K562 (cell line): ENCODE data around the gene COL1A1. TPM values are rescaled to one million over a fixed set of nuclear protein-coding genes. Genes with fewer than 3 reads are reported as not detected.

Experiments used
- ADNP ChIP-seq: fragments of 200-800 bp; sonication (Bioruptor generic); IDR thresholded peaks from 2 replicates; pipeline ENCODE4 v1.6.1; 2016; ENCODE audit warnings: missing genetic modification characterization, missing compliant biosample characterization
- CREB1 ChIP-seq, 2 experiments: sonication (generic) in 1 of 2; formaldehyde crosslinking in 1 of 2; IDR thresholded peaks; 2 replicates each; pipeline versions ENCODE4 v1.6.1 to v1.8.0; 2012 to 2022; ENCODE audit warnings: inconsistent platforms in 1 of 2, mild to moderate bottlenecking in 1 of 2, missing genetic modification reagents in 1 of 2, moderate library complexity in 1 of 2
- FOXK2 ChIP-seq, 2 experiments: fragments of 450-650 bp; IDR thresholded peaks in 1 of 2; conservative IDR thresholded peaks in 1 of 2; 2 replicates each; pipeline ENCODE4 v1.6.1; 2016; ENCODE audit warnings: low read depth in 2 of 2, mild to moderate bottlenecking in 1 of 2
- GATAD2A ChIP-seq: fragments of 450-650 bp; IDR thresholded peaks from 2 replicates; pipeline ENCODE4 v1.6.1; 2017
- HNRNPK ChIP-seq: fragments of 200-400 bp; formaldehyde crosslinking; IDR thresholded peaks from one replicate; pipeline ENCODE4 v1.6.1; 2018; ENCODE audit warnings: mild to moderate bottlenecking, low read depth, low read length; ENCODE audit not compliant: poor library complexity, severe bottlenecking
- JUN ChIP-seq, 2 experiments: sonication (generic) in 1 of 2; formaldehyde crosslinking in 1 of 2; IDR thresholded peaks; 2 replicates each; pipeline versions ENCODE4 v1.6.1 to v1.8.0; 2012 to 2022; ENCODE audit warnings: borderline replicate concordance in 2 of 2, mild to moderate bottlenecking in 2 of 2, improper control_type of control experiment in 1 of 2, low read depth in 1 of 2, low read length in 1 of 2, missing genetic modification reagents in 1 of 2
- JUNB ChIP-seq: fragments of 450-650 bp; formaldehyde crosslinking; conservative IDR thresholded peaks from 2 replicates; pipeline ENCODE4 v1.4.0; 2020; ENCODE audit warnings: mild to moderate bottlenecking
- JUND ChIP-seq, 2 experiments: IDR thresholded peaks; 2 replicates in 1 of 2; 3 replicates in 1 of 2; pipeline ENCODE4 v1.6.1; 2011; ENCODE audit warnings: borderline replicate concordance in 2 of 2, low read depth in 2 of 2, low read length in 2 of 2, improper control_type of control experiment in 1 of 2, missing biosample characterization in 1 of 2, missing genetic modification characterization in 1 of 2, missing genetic modification reagents in 1 of 2
- MED1 ChIP-seq: sonication (generic); formaldehyde crosslinking; IDR thresholded peaks from 2 replicates; pipeline ENCODE4 v1.8.1; 2023; ENCODE audit warnings: missing genetic modification reagents, borderline replicate concordance
- NR1H2 ChIP-seq: sonication (generic); formaldehyde crosslinking; IDR thresholded peaks from 2 replicates; pipeline ENCODE4 v1.4.0; 2020; ENCODE audit warnings: mild to moderate bottlenecking, missing genetic modification reagents
- NR3C1 ChIP-seq: sonication (generic); formaldehyde crosslinking; IDR thresholded peaks from 2 replicates; pipeline ENCODE4 v1.8.1; 2022; ENCODE audit warnings: missing genetic modification reagents
- PHTF2 ChIP-seq: fragments of 250-450 bp; sonication (Bioruptor Pico); IDR thresholded peaks from 2 replicates; pipeline ENCODE4 v1.5.0; 2021; ENCODE audit warnings: mild to moderate bottlenecking
- SRSF1 ChIP-seq: fragments of 200-400 bp; formaldehyde crosslinking; IDR thresholded peaks from 2 replicates; pipeline ENCODE4 v1.6.1; 2017; ENCODE audit warnings: mild to moderate bottlenecking, low read depth, low read length, moderate library complexity
- TCF3 ChIP-seq: sonication (generic); formaldehyde crosslinking; IDR thresholded peaks from 2 replicates; pipeline ENCODE4 v1.4.0; 2020; ENCODE audit warnings: mild to moderate bottlenecking, missing genetic modification reagents
- TEAD1 ChIP-seq, 2 experiments: fragments of 450-650 bp in 1 of 2; sonication (generic) in 1 of 2; formaldehyde crosslinking; IDR thresholded peaks; 2 replicates each; pipeline versions ENCODE4 v1.4.0 to v1.8.0; 2020 to 2022; ENCODE audit warnings: mild to moderate bottlenecking in 2 of 2, missing genetic modification reagents in 1 of 2
- TEAD4 ChIP-seq, 2 experiments: sonication (generic) in 1 of 2; formaldehyde crosslinking in 1 of 2; IDR thresholded peaks; 2 replicates each; pipeline versions ENCODE4 v1.6.1 to v1.8.0; 2012 to 2022; ENCODE audit warnings: borderline replicate concordance in 1 of 2, inconsistent platforms in 1 of 2, low read length in 1 of 2, mild to moderate bottlenecking in 1 of 2, missing genetic modification reagents in 1 of 2
- ZC3H11A ChIP-seq: IDR thresholded peaks from 2 replicates; pipeline ENCODE4 v1.6.1; 2012; ENCODE audit warnings: low read depth, low read length, improper control_type of control experiment
- polyA plus RNA-seq, 8 experiments: library from polyadenylated mRNA; depleted of rRNA in 4 of 8; stranded (reverse) in 5 of 8; unstranded in 3 of 8; fragments of >200 nt; fragmentation: Nextera tagmentation in 2 of 8; fragmentation: Illumina TruSeq in 1 of 8; extraction: Ambion mirVana in 2 of 8; extraction: Trizol in 1 of 8; gene quantifications; 2 replicates each; pipeline versions ENCODE4 v1.2.1 to v1.2.3, GENCODE V29; 2011 to 2014; ENCODE audit warnings: inconsistent platforms in 1 of 8, missing spikeins in 1 of 8
- total RNA-seq, 7 experiments: library from RNA; depleted of rRNA in 6 of 7; stranded (reverse); fragments of >200 nt in 6 of 7; fragmentation: Illumina TruSeq in 2 of 7; extraction: Trizol in 2 of 7; gene quantifications; 2 replicates each; pipeline versions ENCODE4 v1.2.1 to v1.2.3, GENCODE V29; 2011 to 2021; ENCODE audit warnings: low replicate concordance in 1 of 7
- TF ChIP-seq, protein P1 (sequence below), 2 experiments: fragments of 450-650 bp; IDR thresholded peaks; 2 replicates each; pipeline ENCODE4 v1.6.1; 2016
- TF ChIP-seq, protein P2 (sequence below): fragments of 250-450 bp; sonication (Bioruptor Pico); IDR thresholded peaks from 2 replicates; pipeline ENCODE4 v1.5.1; 2021; ENCODE audit warnings: mild to moderate bottlenecking
- TF ChIP-seq, protein P3 (sequence below): sonication (generic); formaldehyde crosslinking; IDR thresholded peaks from 2 replicates; pipeline ENCODE4 v1.8.0; 2022; ENCODE audit warnings: missing genetic modification reagents, mild to moderate bottlenecking, moderate library complexity, borderline replicate concordance

The COL1A1 gene
- total and polyA plus RNA-seq, 9 of the 15 experiments (the other 6 are each of a cell fraction or from before 2014, with no cell fraction given) = 0.04 to 3.4 (median 0.18) TPM

DNA sequence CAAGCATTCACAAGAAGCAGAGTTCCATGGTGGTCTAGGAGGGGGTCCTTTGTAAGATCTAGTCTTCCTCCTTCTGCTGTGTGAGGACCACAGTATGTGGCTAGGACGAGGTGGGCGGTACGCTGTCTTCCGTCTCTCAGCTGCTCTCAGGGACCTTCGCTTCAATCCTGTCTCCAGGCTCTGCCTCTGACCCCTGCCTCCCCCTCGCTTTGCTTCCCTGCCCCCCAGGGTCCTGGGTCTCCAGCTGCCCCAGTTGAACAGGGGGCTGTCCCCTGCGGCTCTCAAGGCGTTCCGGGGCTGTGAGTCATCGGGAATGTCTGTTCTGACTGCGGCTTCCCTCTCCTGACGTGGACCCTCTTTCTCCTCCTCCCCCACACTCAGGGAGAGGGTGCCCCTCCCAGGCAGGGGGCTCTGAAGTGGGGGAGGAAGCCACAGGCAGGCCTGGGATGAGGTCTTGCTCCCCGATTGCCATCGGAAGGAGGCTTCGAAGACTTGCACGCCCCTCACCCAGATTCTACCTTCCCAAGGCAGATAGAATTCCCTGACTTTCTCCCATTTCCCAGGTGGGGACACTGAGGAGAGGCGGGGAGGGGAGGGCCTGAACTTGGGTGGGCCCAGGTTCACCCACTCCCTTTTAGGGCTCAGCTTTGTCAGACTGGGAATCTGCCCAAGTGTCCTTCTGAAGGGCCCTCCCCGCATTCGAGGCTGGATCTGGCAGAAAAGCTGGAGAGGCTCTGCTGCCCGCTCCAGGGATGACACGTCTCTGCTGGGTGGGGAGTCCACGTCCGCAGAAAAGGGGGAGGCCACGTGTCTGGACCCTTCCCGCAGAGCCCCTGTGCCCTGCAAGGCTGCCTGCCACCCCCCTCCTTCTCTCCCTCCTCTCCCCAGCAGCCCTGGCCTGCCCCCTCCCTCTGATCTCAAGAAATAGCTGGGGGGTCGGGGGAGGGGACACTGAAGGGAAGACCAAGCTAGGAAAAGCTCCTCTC, 9.1 kb upstream of the COL1A1 start (continued):
- TF ChIP-seq ADNP (tag) (no peak), TEAD4 (IDR thresholded peaks at IDR 0.05; ENCODE audit: low read length) (peak; percentile 9; the same call in 1 of the 2 replicates), TEAD4 (CRISPR knock-in tag; IDR thresholded peaks at IDR 0.05; ENCODE audit: borderline replicate concordance) (no peak), CREB1 (IDR thresholded peaks at IDR 0.05) (no peak), CREB1 (CRISPR knock-in tag; IDR thresholded peaks at IDR 0.05) (peak; percentile 35; the same call in 1 of the 2 replicates), NR1H2 (no peak), HNRNPK (no peak), TCF3 (0 out of 2 replicates have a peak, but pooled peaks have one; percentile 10), JUND (IDR thresholded peaks at IDR 0.05; ENCODE audit: borderline replicate concordance, low read depth, low read length) (peak; percentile 87), JUND (tag; IDR thresholded peaks at IDR 0.05; ENCODE audit: borderline replicate concordance, low read depth, low read length) (peak; percentile 53; the same call in 1 of the 3 replicates), JUNB (CRISPR knock-in tag) (no peak), GATAD2A (0 out of 2 replicates have a peak, but pooled peaks have one; percentile 27), ZC3H11A (no peak), SRSF1 (no peak), TEAD1 (CRISPR knock-in tag; IDR thresholded peaks at IDR 0.05) (peak in 1 of 2 experiments; percentile 13; a peak in 1 of 4 replicates), FOXK2 (conservative IDR thresholded peaks at IDR 0.05 in 1 of 2, IDR thresholded peaks at IDR 0.05 in 1 of 2; ENCODE audit: low read depth in 2 of 2) (no peak), NR3C1 (CRISPR knock-in tag) (no peak), PHTF2 (CRISPR knock-in tag) (no peak), MED1 (CRISPR knock-in tag) (no peak), JUN (IDR thresholded peaks at IDR 0.05; ENCODE audit: borderline replicate concordance, low read depth, low read length) (peak; percentile 79; the same call in 1 of the 2 replicates), JUN (CRISPR knock-in tag; IDR thresholded peaks at IDR 0.05; ENCODE audit: borderline replicate concordance) (no peak)
- TF ChIP-seq, protein P1, sequence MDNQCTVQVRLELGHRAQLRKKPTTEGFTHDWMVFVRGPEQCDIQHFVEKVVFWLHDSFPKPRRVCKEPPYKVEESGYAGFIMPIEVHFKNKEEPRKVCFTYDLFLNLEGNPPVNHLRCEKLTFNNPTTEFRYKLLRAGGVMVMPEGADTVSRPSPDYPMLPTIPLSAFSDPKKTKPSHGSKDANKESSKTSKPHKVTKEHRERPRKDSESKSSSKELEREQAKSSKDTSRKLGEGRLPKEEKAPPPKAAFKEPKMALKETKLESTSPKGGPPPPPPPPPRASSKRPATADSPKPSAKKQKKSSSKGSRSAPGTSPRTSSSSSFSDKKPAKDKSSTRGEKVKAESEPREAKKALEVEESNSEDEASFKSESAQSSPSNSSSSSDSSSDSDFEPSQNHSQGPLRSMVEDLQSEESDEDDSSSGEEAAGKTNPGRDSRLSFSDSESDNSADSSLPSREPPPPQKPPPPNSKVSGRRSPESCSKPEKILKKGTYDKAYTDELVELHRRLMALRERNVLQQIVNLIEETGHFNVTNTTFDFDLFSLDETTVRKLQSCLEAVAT (IDR thresholded peaks at IDR 0.05) = peak in 1 of 2 experiments; percentile 20; a peak in 1 of 4 replicates
- TF ChIP-seq, protein P2, sequence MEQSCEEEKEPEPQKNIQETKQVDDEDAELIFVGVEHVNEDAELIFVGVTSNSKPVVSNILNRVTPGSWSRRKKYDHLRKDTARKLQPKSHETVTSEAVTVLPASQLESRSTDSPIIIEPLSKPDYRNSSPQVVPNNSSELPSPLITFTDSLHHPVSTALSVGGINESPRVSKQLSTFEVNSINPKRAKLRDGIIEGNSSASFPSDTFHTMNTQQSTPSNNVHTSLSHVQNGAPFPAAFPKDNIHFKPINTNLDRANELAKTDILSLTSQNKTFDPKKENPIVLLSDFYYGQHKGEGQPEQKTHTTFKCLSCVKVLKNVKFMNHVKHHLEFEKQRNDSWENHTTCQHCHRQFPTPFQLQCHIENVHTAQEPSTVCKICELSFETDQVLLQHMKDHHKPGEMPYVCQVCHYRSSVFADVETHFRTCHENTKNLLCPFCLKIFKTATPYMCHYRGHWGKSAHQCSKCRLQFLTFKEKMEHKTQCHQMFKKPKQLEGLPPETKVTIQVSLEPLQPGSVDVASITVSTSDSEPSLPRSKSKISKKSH (CRISPR knock-in tag) = no peak
- TF ChIP-seq, protein P3, sequence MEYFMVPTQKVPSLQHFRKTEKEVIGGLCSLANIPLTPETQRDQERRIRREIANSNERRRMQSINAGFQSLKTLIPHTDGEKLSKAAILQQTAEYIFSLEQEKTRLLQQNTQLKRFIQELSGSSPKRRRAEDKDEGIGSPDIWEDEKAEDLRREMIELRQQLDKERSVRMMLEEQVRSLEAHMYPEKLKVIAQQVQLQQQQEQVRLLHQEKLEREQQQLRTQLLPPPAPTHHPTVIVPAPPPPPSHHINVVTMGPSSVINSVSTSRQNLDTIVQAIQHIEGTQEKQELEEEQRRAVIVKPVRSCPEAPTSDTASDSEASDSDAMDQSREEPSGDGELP (CRISPR knock-in tag) = peak; percentile 22; the same call in 1 of the 2 replicates
